Lower leg skin (tissue), 4 donors: ENCODE data around the gene MYBPC1. TPM values are rescaled to one million over a fixed set of nuclear protein-coding genes. Genes with fewer than 3 reads are reported as not detected.

Experiments
- DNase-seq, 2 donors: peaks; one replicate each; pipeline ENCODE4 v3.0.0-alpha.2; 2019; ENCODE audit warnings: low spot score in 2 of 2
- H3K4me3 ChIP-seq: fragments of 200-600 bp; sonication (generic); 2 replicates; pipeline ENCODE4 v1.5.1; 2017; ENCODE audit warnings: mild to moderate bottlenecking, low read depth; ENCODE audit not compliant: poor library complexity, severe bottlenecking
- POLR2A ChIP-seq, 2 donors: fragments of 450-650 bp; IDR thresholded peaks; one replicate each; pipeline ENCODE4 v1.6.1; 2016 to 2017; ENCODE audit warnings: antibody characterized with exemption in 2 of 2, mild to moderate bottlenecking in 1 of 2, moderate library complexity in 1 of 2
- WGBS, 2 donors: methylation state at CpG; one replicate each; pipeline ENCODE4 v1.1.5; 2018; 5-methylcytosine and 5-hydroxymethylcytosine counted together
- intact Hi-C: fragments of 100-400 bp; cut with DNase I; formaldehyde crosslinking; loops from one replicate; pipeline ENCODE4 v1.15.0; 2023; ENCODE audit warnings: low total_unique reads
- total RNA-seq, 4 donors: library from RNA; depleted of rRNA; stranded (reverse); fragments of >200 nt; gene quantifications; one replicate each; pipeline ENCODE4 v1.1.0, GENCODE V29; 2016
- TF ChIP-seq, protein P1 (sequence below), 3 donors: fragments of 450-650 bp; IDR thresholded peaks; one replicate each; pipeline ENCODE4 v1.5.1; 2016; ENCODE audit warnings: antibody characterized with exemption in 3 of 3, mild to moderate bottlenecking in 3 of 3, moderate library complexity in 2 of 3

Gene MYBPC1
- total RNA-seq, 4 donors from 2014 or later = 2.0 to 6.8 (median 5.4) TPM

DNA sequence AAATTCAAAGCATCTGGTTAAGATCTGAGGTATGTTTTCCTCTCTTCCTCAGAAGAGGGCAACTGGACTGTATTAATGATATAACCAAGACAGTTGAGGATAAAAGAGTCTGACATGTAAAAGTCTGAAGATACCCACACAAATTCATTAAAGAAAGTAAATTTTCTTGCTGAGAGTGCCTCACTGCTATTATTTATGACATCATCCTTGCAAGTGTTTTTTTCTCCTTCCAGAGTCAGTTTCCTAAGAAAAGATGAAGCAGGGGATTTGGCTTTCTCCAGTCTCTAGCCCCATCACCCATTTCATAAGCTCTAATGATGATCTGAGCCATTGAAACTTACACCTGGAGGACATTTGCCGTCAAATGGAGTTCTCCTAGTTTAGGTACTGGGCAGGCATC is 21.0 kb upstream of the MYBPC1 start:
- H3K4me3 ChIP-seq = no peak overlapping the region
- intact Hi-C loops = no loop called here
- DNase-seq = no peak
- TF ChIP-seq, protein P1, sequence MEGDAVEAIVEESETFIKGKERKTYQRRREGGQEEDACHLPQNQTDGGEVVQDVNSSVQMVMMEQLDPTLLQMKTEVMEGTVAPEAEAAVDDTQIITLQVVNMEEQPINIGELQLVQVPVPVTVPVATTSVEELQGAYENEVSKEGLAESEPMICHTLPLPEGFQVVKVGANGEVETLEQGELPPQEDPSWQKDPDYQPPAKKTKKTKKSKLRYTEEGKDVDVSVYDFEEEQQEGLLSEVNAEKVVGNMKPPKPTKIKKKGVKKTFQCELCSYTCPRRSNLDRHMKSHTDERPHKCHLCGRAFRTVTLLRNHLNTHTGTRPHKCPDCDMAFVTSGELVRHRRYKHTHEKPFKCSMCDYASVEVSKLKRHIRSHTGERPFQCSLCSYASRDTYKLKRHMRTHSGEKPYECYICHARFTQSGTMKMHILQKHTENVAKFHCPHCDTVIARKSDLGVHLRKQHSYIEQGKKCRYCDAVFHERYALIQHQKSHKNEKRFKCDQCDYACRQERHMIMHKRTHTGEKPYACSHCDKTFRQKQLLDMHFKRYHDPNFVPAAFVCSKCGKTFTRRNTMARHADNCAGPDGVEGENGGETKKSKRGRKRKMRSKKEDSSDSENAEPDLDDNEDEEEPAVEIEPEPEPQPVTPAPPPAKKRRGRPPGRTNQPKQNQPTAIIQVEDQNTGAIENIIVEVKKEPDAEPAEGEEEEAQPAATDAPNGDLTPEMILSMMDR (IDR thresholded peaks at IDR 0.05) = no peak
- TF ChIP-seq POLR2A (IDR thresholded peaks at IDR 0.05) = no peak
- 83 to 90% methylated on average over 1 of the region's 1 CpG for WGBS, 2 donors

GRCh38 chr12:101578417-101578816 is 16.4 kb upstream of the MYBPC1 start:
- DNase-seq = no peak
- intact Hi-C loops = no loop called here
- no peak overlapping the region for H3K4me3 ChIP-seq
- WGBS, 2 donors = 60 to 61% methylated on average over 2 of the region's 2 CpGs
- TF ChIP-seq, protein P1 (IDR thresholded peaks at IDR 0.05) = no peak
- no peak for TF ChIP-seq POLR2A (IDR thresholded peaks at IDR 0.05)

GRCh38 chr12:101581190-101581589 is 13.6 kb upstream of the MYBPC1 start:
- intact Hi-C loops = no loop called here
- H3K4me3 ChIP-seq = no peak overlapping the region
- TF ChIP-seq, protein P1 (IDR thresholded peaks at IDR 0.05) = no peak
- TF ChIP-seq POLR2A (IDR thresholded peaks at IDR 0.05) = no peak
- DNase-seq = no peak
- 32 to 46% methylated on average over 1 of the region's 1 CpG for WGBS, 2 donors

GRCh38 chr12:101582937-101583336 is 11.8 kb upstream of the MYBPC1 start:
- intact Hi-C loops = no loop called here
- DNase-seq = no peak
- 13 to 46% methylated on average over 1 of the region's 1 CpG for WGBS, 2 donors
- TF ChIP-seq, protein P1 (IDR thresholded peaks at IDR 0.05) = no peak
- no peak for TF ChIP-seq POLR2A (IDR thresholded peaks at IDR 0.05)
- H3K4me3 ChIP-seq = no peak overlapping the region

DNA sequence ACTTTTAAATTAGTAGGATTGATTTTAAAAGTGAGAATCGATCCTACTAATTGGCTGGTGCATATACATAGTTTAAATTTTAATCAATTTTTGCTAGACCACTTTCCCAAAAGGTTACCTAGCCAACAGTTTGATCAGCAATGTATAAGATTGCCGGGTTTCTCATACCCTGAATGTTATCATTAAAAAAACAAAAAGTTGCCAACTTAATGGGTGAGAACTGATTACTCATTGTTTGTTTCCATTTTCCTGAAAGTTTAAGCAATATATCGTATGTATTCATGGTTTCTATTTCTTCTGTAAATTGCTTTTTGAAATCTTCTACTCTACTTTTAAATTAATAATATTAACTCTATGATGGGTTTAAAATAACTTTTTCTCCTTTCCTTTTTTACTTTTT is 4.4 kb upstream of the MYBPC1 start:
- WGBS, 2 donors = 70 to 76% methylated on average over 3 of the region's 3 CpGs
- intact Hi-C loops = no loop called here
- TF ChIP-seq POLR2A (IDR thresholded peaks at IDR 0.05) = no peak
- no peak overlapping the region for H3K4me3 ChIP-seq
- DNase-seq = no peak

DNA sequence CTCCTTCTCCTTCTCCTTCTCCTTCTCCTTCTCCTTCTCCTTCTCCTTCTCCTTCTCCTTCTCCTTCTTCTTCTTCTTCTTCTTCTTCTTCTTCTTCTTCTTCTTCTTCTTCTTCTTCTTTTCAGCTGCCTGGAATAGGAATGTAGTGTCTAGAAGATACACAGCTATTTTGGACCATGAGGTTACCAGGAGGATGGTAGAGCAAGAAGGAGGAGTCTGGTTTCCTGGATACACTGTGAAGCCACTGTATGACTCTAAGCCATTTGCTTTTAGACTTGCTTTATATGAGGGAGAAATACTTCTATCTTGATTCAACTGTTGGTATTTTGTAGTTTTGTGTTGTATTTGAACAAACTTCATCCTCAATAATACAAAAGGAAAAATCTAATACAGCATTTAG is 3.0 kb upstream of the MYBPC1 start:
- DNase-seq = no peak
- H3K4me3 ChIP-seq = no peak overlapping the region
- intact Hi-C loops = no loop called here
- TF ChIP-seq, protein P1 (IDR thresholded peaks at IDR 0.05) = no peak
- no peak for TF ChIP-seq POLR2A (IDR thresholded peaks at IDR 0.05)
